HG03095 (cell line): Measurements from ENCODE around the gene FASN.
"Not testable (repeated sequence)": the region's sequence is repeated elsewhere in the genome, so short reads cannot be mapped to it uniquely, and the experiment has no call there.

Source experiments
- ATAC-seq: cut with Tn5 transposase; IDR thresholded peaks from one replicate; pipeline ENCODE4 v1.9.1; 2021; ENCODE audit warnings: moderate library complexity; ENCODE audit not compliant: unreplicated experiment

FASN gene

GRCh38 chr17:82098169-82098938, at the start of gene FASN:
FASN (minus strand) TSS chr17:82098236; CDS start chr17:82096445, 1,791 bp downstream.
- ATAC-seq: peak; percentile 58

GRCh38 chr17:82146663-82147654, 48.9 kb upstream of the FASN start:
- ATAC-seq: no peak

GRCh38 chr17:82145550-82146155, 47.6 kb upstream of the FASN start:
- no peak for ATAC-seq

GRCh38 chr17:82143333-82143732, 45.3 kb upstream of the FASN start:
- ATAC-seq: no peak

- not testable (repeated sequence) for ATAC-seq
Observed at GRCh38 chr17:82139961-82140360, 41.9 kb upstream of the FASN start.

- ATAC-seq: no peak
Observed at GRCh38 chr17:82138511-82138992, 40.5 kb upstream of the FASN start.

- ATAC-seq: no peak
Observed at GRCh38 chr17:82134101-82134500, 36.1 kb upstream of the FASN start.

- not testable (repeated sequence) for ATAC-seq
Observed at GRCh38 chr17:82133166-82133953, 35.3 kb upstream of the FASN start.

GRCh38 chr17:82129095-82129494, 31.1 kb upstream of the FASN start:
- no peak for ATAC-seq

GRCh38 chr17:82128287-82128686, 30.3 kb upstream of the FASN start:
- no peak for ATAC-seq

- ATAC-seq: no peak
Observed at GRCh38 chr17:82127704-82128103, 29.7 kb upstream of the FASN start.

GRCh38 chr17:82127315-82127595, 29.2 kb upstream of the FASN start:
- no peak for ATAC-seq

GRCh38 chr17:82126556-82127314, 28.7 kb upstream of the FASN start:
- no peak for ATAC-seq

GRCh38 chr17:82124101-82124500, 26.1 kb upstream of the FASN start:
- no peak for ATAC-seq

- ATAC-seq: no peak
Observed at GRCh38 chr17:82121660-82122629, 23.9 kb upstream of the FASN start.

- ATAC-seq: no peak
Observed at GRCh38 chr17:82121246-82121645, 23.2 kb upstream of the FASN start.

GRCh38 chr17:82120148-82120547, 22.1 kb upstream of the FASN start:
- no peak for ATAC-seq

GRCh38 chr17:82118815-82119380, 20.9 kb upstream of the FASN start:
- no peak for ATAC-seq
